Measurements from ENCODE around the gene NEK2. TPM values are rescaled to one million over a fixed set of nuclear protein-coding genes. Genes with fewer than 3 reads are reported as not detected.
"Not testable (repeated sequence)": the region's sequence is repeated elsewhere in the genome, so short reads cannot be mapped to it uniquely, and the experiment has no call there.

Gene NEK2
- total RNA-seq, 1 donor from 2014 or later: 3.4 TPM

DNA sequence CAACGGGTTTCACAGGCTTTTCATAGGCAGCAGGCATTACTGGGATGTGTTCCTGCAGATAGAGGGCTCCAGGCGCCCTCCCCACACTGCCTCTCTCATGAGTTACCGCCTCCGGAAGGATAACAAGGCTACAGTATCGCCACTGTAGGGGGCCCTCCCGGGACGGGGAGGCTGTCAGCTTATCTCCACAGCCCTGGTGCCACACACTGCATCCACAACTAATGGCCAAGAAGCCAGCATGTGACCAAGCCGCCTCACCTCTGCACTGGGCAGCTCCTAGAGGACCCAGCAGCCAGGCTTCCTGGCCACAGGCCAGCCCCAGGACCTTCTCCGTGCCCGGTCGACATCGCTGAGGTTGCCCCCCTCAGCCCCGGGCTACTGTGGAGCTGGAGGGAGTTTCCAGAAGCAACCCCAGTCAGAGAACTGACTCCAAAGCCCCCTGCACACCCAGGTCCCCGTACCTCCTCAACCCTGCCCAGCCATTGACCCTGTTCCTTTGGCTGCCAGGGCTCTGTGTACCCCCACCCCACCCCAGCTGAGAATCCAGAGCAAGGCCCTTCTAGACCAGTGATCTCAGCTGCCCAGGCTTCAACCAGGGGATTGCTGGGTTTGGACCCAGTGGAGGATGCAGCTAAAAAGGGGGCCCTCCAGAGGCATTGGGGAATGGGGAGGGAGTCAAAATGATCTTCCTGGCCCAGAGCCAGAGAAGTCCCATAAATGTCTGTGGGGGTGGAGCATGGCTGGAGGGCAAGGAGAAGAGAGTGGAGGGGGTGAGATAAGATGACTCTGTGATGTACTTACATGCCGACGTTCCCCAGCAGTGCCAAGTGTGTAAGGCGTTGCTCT is 45.0 kb downstream of the NEK2 start:
- Mint-ChIP-seq H3K4me3 (ENCODE audit: unreplicated experiment) (no peak overlapping the region), H3K36me3 (ENCODE audit: unreplicated experiment) (no peaks in the 10 kb centered on the region), H3K9me3 (ENCODE audit: unreplicated experiment) (peaks cover 1% of the 10 kb centered on the region), H3K27ac (ENCODE audit: unreplicated experiment) (no peak overlapping the region), H3K27me3 (ENCODE audit: unreplicated experiment) (peaks cover 2% of the 10 kb centered on the region), H3K4me1 (ENCODE audit: low read depth, unreplicated experiment) (peaks cover 3% of the 10 kb centered on the region)
- no peak for DNase-seq
- no peak for TF ChIP-seq CTCF (IDR thresholded peaks at IDR 0.05; ENCODE audit: partially characterized antibody, unreplicated experiment)

- H3K4me3 Mint-ChIP-seq (ENCODE audit: unreplicated experiment): no peak overlapping the region
- H3K9me3 Mint-ChIP-seq (ENCODE audit: unreplicated experiment): peaks cover 1% of the 10 kb centered on the region
Measured at GRCh38 chr1:211628417-211628816, 47.0 kb downstream of the NEK2 start.

DNA sequence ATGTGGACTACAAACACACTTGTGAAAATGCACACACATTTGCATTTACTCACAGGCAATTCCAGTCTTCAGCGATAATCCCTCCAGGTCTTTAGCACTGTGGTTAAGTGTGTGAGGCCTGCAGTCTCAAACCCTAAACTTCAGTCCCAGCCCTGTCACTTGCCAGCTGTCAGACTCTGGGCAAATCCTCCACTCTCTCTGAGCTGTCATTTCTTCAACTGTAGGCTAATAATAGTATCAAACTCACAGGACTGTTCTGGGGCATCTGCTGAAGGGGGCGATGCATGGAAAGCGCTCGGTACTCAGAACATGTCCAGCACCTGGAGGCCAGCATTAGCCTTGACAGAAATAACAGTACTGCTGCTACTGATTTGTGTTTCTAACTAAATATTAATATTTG is 48.2 kb downstream of the NEK2 start:
- Mint-ChIP-seq H3K4me1 (ENCODE audit: low read depth, unreplicated experiment) (no peaks in the 10 kb centered on the region), H3K9me3 (ENCODE audit: unreplicated experiment) (peaks cover 1% of the 10 kb centered on the region), H3K36me3 (ENCODE audit: unreplicated experiment) (no peaks in the 10 kb centered on the region), H3K4me3 (ENCODE audit: unreplicated experiment) (no peak overlapping the region), H3K27me3 (ENCODE audit: unreplicated experiment) (peaks cover 4% of the 10 kb centered on the region), H3K27ac (ENCODE audit: unreplicated experiment) (no peak overlapping the region)
- DNase-seq: no peak
- no peak for TF ChIP-seq CTCF (IDR thresholded peaks at IDR 0.05; ENCODE audit: partially characterized antibody, unreplicated experiment)

More at GRCh38 chr1:211628417-211628816, 47.0 kb downstream of the NEK2 start:
- Mint-ChIP-seq H3K27ac (ENCODE audit: unreplicated experiment) (no peak overlapping the region), H3K4me1 (ENCODE audit: low read depth, unreplicated experiment) (peaks cover 1% of the 10 kb centered on the region), H3K36me3 (ENCODE audit: unreplicated experiment) (no peaks in the 10 kb centered on the region), H3K27me3 (ENCODE audit: unreplicated experiment) (peaks cover 4% of the 10 kb centered on the region)
- no peak for TF ChIP-seq CTCF (IDR thresholded peaks at IDR 0.05; ENCODE audit: partially characterized antibody, unreplicated experiment)
- no peak for DNase-seq

GRCh38 chr1:211625866-211626265 is 49.6 kb downstream of the NEK2 start:
- H3K9me3 Mint-ChIP-seq (ENCODE audit: unreplicated experiment); DNase-seq; H3K36me3 Mint-ChIP-seq (ENCODE audit: unreplicated experiment); H3K4me1 Mint-ChIP-seq (ENCODE audit: low read depth, unreplicated experiment); H3K27ac Mint-ChIP-seq (ENCODE audit: unreplicated experiment); H3K27me3 Mint-ChIP-seq (ENCODE audit: unreplicated experiment); H3K4me3 Mint-ChIP-seq (ENCODE audit: unreplicated experiment): not testable (repeated sequence)

GRCh38 chr1:211625040-211625439 is 50.4 kb downstream of the NEK2 start:
- Mint-ChIP-seq H3K36me3 (ENCODE audit: unreplicated experiment) (no peaks in the 10 kb centered on the region), H3K9me3 (ENCODE audit: unreplicated experiment) (peaks cover 1% of the 10 kb centered on the region), H3K27me3 (ENCODE audit: unreplicated experiment) (peaks cover 4% of the 10 kb centered on the region), H3K4me1 (ENCODE audit: low read depth, unreplicated experiment) (no peaks in the 10 kb centered on the region), H3K4me3 (ENCODE audit: unreplicated experiment) (no peak overlapping the region), H3K27ac (ENCODE audit: unreplicated experiment) (no peak overlapping the region)
- TF ChIP-seq CTCF (IDR thresholded peaks at IDR 0.05; ENCODE audit: partially characterized antibody, unreplicated experiment): no peak
- no peak for DNase-seq
